ENCODE results near the gene HILPDA.
A peak's percentile ranks its signal among the peaks of the same experiment; 100 is the strongest.

Gene HILPDA

DNA sequence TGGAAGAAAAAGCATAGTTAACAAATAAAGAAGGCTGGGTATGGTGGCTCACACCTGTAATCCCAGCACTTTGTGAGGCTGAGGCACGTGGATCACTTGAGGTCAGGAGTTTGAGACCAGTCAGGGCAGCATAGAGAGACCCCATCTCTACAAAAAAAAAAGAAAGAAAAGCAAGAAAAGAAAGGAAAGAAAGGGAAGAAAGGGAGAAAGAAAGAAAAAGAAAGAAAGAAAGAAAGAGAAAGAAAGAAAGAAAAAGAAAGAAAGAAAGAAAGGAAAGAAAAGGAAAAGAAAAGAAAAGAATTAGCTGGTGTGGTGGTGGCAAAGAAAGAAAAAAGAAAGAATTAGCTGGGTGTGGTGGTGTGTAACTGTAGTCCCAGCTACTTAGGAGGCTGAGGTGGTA, 3.1 kb upstream of the HILPDA start:
- Histone ChIP-seq H3K27me3 (ENCODE audit: control insufficient read depth, low read length) (peaks cover 20% of the 10 kb centered on the region), H3K36me3 (ENCODE audit: control insufficient read depth, low read length) (peaks cover 13% of the 10 kb centered on the region), H3F3A (ENCODE audit: control insufficient read depth, insufficient read depth) (0 out of 2 replicates have a peak, but pooled peaks cover 2% of the 10 kb centered on the region), H3K79me2 (ENCODE audit: control insufficient read depth, low read length) (peaks cover 21% of the 10 kb centered on the region), H3K9me2 (replicated peaks; ENCODE audit: control insufficient read depth, low read length) (no peaks in the 10 kb centered on the region), H3K27ac (ENCODE audit: low read depth, low read length) (no peak overlapping the region), H3K9me3 (ENCODE audit: control insufficient read depth, insufficient read depth, low read length) (no peaks in the 10 kb centered on the region), H3K4me2 (ENCODE audit: low read length) (no peak overlapping the region), H3K4me1 (ENCODE audit: control insufficient read depth, low read length) (peaks cover 19% of the 10 kb centered on the region), H4K20me1 (ENCODE audit: control insufficient read depth, insufficient read depth, low read depth, low read length) (no peaks in the 10 kb centered on the region; the same call in 1 of the 2 replicates), H3K4me3 (ENCODE audit: low read length) (no peak overlapping the region)
- no peak for TF ChIP-seq EZH2phosphoT487 (IDR thresholded peaks at IDR 0.05; ENCODE audit: borderline replicate concordance, low read length)
- TF ChIP-seq, protein P1, sequence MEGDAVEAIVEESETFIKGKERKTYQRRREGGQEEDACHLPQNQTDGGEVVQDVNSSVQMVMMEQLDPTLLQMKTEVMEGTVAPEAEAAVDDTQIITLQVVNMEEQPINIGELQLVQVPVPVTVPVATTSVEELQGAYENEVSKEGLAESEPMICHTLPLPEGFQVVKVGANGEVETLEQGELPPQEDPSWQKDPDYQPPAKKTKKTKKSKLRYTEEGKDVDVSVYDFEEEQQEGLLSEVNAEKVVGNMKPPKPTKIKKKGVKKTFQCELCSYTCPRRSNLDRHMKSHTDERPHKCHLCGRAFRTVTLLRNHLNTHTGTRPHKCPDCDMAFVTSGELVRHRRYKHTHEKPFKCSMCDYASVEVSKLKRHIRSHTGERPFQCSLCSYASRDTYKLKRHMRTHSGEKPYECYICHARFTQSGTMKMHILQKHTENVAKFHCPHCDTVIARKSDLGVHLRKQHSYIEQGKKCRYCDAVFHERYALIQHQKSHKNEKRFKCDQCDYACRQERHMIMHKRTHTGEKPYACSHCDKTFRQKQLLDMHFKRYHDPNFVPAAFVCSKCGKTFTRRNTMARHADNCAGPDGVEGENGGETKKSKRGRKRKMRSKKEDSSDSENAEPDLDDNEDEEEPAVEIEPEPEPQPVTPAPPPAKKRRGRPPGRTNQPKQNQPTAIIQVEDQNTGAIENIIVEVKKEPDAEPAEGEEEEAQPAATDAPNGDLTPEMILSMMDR (IDR thresholded peaks at IDR 0.05; ENCODE audit: low read depth, low read length, poor library complexity, severe bottlenecking) = no peak

DNA sequence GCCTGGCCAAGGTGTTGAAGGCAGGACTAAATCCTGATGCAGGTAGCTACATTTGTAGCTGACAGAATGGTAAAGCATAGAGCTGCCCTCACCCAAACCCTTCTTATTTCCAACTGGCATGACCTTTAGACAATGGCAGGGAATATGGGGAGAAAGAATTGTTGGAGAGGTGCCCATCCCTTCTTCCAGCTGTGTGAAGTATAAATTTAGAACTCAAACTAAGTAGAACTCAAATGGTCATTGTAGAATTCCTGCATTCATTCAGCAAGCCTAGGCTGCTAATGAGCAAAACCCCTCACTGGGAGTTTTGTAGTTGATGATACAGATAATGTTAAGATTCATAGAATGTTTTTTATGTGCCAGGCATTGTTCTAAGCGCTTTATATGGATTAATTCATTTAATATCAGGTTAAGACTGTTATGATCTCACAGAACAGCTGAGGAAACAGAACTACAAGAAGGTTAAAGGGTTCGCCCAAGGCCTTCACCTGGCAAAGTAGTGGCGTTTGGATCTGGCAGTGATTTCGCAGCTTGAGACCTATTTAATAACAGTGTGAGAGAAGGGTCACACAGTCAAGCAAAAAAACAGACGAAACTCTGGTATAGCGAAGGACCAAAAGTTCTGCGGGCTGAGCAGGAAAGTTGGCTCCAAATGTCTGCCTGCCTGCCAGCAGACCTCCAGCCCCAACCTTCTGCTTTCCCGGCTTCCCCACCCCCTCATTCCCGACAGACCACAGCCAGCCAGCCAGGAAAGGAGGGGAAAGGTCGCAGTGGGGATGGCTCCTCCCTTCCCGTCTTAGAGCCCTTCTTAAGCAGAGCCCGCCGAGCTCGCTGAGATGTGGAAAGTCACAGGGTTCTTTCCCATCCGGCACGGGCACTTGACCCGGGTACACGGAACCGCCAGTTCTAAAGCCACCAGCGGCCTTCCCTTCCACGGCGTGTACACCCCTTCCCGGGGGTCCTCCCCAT, 1.6 kb upstream of the HILPDA start:
- no peaks in the 10 kb centered on the region for H3K9me3 ChIP-seq (ENCODE audit: control insufficient read depth, insufficient read depth, low read length)
- H3K4me3 ChIP-seq (ENCODE audit: low read length) = no peak overlapping the region
- peaks cover 35% of the 10 kb centered on the region for H3K4me1 ChIP-seq (ENCODE audit: control insufficient read depth, low read length)
- peak overlapping the region; percentile 94; the same call in 1 of the 2 replicates for H3K4me2 ChIP-seq (ENCODE audit: low read length)
- peaks cover 36% of the 10 kb centered on the region for H3K79me2 ChIP-seq (ENCODE audit: control insufficient read depth, low read length)
- no peaks in the 10 kb centered on the region for H3K9me2 ChIP-seq (replicated peaks; ENCODE audit: control insufficient read depth, low read length)
- H3K36me3 ChIP-seq (ENCODE audit: control insufficient read depth, low read length) = peaks cover 29% of the 10 kb centered on the region
- no peak overlapping the region for H3K27ac ChIP-seq (ENCODE audit: low read depth, low read length)
- peaks cover 20% of the 10 kb centered on the region for H3K27me3 ChIP-seq (ENCODE audit: control insufficient read depth, low read length)
- H3F3A ChIP-seq (ENCODE audit: control insufficient read depth, insufficient read depth) = peaks cover 16% of the 10 kb centered on the region
- no peak for TF ChIP-seq EZH2phosphoT487 (IDR thresholded peaks at IDR 0.05; ENCODE audit: borderline replicate concordance, low read length)
- TF ChIP-seq, protein P1 (IDR thresholded peaks at IDR 0.05; ENCODE audit: low read depth, low read length, poor library complexity, severe bottlenecking) = no peak
- H4K20me1 ChIP-seq (ENCODE audit: control insufficient read depth, insufficient read depth, low read depth, low read length) = peaks cover 7% of the 10 kb centered on the region; the same call in 1 of the 2 replicates

DNA sequence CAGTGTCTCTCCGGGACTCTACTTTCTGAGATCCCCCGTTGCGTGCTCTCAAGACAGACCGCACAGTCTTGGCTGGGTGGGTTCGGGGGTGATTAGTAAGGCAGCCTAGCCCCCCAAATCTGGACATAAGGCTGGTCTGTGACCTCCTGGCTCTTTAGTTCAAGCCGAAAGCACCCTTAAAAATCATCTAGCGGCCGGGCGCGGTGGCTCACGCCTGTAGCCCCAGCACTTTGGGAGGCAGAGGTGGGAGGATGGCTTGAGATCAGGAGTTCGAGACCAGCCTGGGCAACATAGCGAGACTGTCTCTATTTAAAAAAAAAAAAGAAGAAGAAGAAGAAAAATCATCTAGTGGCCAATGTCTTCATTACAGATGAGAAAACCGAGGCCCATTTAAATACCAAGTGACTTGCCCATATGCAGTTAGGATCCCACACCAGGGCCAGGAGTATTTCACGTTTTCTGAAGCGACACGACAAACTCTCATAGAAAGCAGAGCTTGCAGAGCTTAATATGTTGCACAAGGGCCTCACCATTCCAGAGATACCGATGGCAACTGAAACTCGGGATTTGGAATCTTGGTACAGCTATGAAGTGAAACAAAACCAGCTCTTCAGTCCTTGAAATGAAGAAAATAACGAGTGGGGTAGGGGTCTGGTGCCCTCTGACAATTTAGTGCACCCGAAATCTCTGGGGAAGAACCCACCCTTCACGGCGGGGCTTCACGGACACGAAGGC, 703 bp upstream of the HILPDA start:
- Histone ChIP-seq H3K4me1 (ENCODE audit: control insufficient read depth, low read length) (peaks cover 43% of the 10 kb centered on the region), H3K36me3 (ENCODE audit: control insufficient read depth, low read length) (peaks cover 34% of the 10 kb centered on the region), H3K9me2 (replicated peaks; ENCODE audit: control insufficient read depth, low read length) (no peaks in the 10 kb centered on the region), H3K9me3 (ENCODE audit: control insufficient read depth, insufficient read depth, low read length) (no peaks in the 10 kb centered on the region), H3K27ac (ENCODE audit: low read depth, low read length) (peak overlapping the region; percentile 51), H3K4me3 (ENCODE audit: low read length) (peak overlapping the region; percentile 84), H3K4me2 (ENCODE audit: low read length) (peak overlapping the region; percentile 94), H3F3A (ENCODE audit: control insufficient read depth, insufficient read depth) (peaks cover 17% of the 10 kb centered on the region), H3K79me2 (ENCODE audit: control insufficient read depth, low read length) (peaks cover 45% of the 10 kb centered on the region), H4K20me1 (ENCODE audit: control insufficient read depth, insufficient read depth, low read depth, low read length) (peaks cover 12% of the 10 kb centered on the region; the same call in 1 of the 2 replicates), H3K27me3 (ENCODE audit: control insufficient read depth, low read length) (peaks cover 20% of the 10 kb centered on the region)
- TF ChIP-seq, protein P1 (IDR thresholded peaks at IDR 0.05; ENCODE audit: low read depth, low read length, poor library complexity, severe bottlenecking) = peak; percentile 5
- TF ChIP-seq EZH2phosphoT487 (IDR thresholded peaks at IDR 0.05; ENCODE audit: borderline replicate concordance, low read length) = no peak
